ENCODE data around the gene SLC9A9.

GRCh38 chr3:143413372-143413771, 434.9 kb downstream of the SLC9A9 start:
- TF ChIP-seq, protein P1, sequence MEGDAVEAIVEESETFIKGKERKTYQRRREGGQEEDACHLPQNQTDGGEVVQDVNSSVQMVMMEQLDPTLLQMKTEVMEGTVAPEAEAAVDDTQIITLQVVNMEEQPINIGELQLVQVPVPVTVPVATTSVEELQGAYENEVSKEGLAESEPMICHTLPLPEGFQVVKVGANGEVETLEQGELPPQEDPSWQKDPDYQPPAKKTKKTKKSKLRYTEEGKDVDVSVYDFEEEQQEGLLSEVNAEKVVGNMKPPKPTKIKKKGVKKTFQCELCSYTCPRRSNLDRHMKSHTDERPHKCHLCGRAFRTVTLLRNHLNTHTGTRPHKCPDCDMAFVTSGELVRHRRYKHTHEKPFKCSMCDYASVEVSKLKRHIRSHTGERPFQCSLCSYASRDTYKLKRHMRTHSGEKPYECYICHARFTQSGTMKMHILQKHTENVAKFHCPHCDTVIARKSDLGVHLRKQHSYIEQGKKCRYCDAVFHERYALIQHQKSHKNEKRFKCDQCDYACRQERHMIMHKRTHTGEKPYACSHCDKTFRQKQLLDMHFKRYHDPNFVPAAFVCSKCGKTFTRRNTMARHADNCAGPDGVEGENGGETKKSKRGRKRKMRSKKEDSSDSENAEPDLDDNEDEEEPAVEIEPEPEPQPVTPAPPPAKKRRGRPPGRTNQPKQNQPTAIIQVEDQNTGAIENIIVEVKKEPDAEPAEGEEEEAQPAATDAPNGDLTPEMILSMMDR (IDR thresholded peaks at IDR 0.05): no peak
- TF ChIP-seq POLR2A (IDR thresholded peaks at IDR 0.05): no peak

Measured in uterus (tissue), 2 donors.